HepG2 (cell line): Measurements from ENCODE around the gene KIFC1. TPM values are rescaled to one million over a fixed set of nuclear protein-coding genes. Genes with fewer than 3 reads are reported as not detected.

Source experiments
- AKAP8 ChIP-seq: sonication (generic); formaldehyde crosslinking; IDR thresholded peaks from 2 replicates; pipeline ENCODE4 v1.5.1; 2020; ENCODE audit warnings: mild to moderate bottlenecking, missing genetic modification reagents
- ELF3 ChIP-seq: IDR thresholded peaks from 2 replicates; pipeline ENCODE4 v1.6.1; 2016; ENCODE audit warnings: missing genetic modification reagents, missing compliant biosample characterization
- ETV6 ChIP-seq: sonication (generic); formaldehyde crosslinking; conservative IDR thresholded peaks from 2 replicates; pipeline ENCODE4 v1.4.0; 2020; ENCODE audit warnings: missing genetic modification reagents
- HHEX ChIP-seq: IDR thresholded peaks from 2 replicates; pipeline ENCODE4 v1.6.1; 2016; ENCODE audit warnings: control low read depth
- HIVEP1 ChIP-seq: sonication (generic); formaldehyde crosslinking; IDR thresholded peaks from 2 replicates; pipeline ENCODE4 v1.4.0; 2020; ENCODE audit warnings: mild to moderate bottlenecking, missing genetic modification reagents
- KAT7 ChIP-seq: IDR thresholded peaks from 2 replicates; pipeline ENCODE4 v1.6.1; 2018; ENCODE audit warnings: borderline replicate concordance, missing compliant biosample characterization
- KDM6A ChIP-seq: IDR thresholded peaks from 2 replicates; pipeline ENCODE4 v1.6.1; 2016; ENCODE audit warnings: low read depth
- MIXL1 ChIP-seq: IDR thresholded peaks from 2 replicates; pipeline ENCODE4 v1.6.1; 2016
- MTF2 ChIP-seq: sonication (generic); formaldehyde crosslinking; IDR thresholded peaks from 2 replicates; pipeline ENCODE4 v1.5.0; 2020; ENCODE audit warnings: missing genetic modification reagents, borderline replicate concordance
- NFIC ChIP-seq: IDR thresholded peaks from 2 replicates; pipeline ENCODE4 v1.6.1; 2012; ENCODE audit warnings: mild to moderate bottlenecking, low read length, inconsistent platforms
- NFYB ChIP-seq: sonication (generic); formaldehyde crosslinking; IDR thresholded peaks from 2 replicates; pipeline ENCODE4 v1.4.0; 2020; ENCODE audit warnings: missing genetic modification reagents
- PAX8 ChIP-seq: sonication (generic); formaldehyde crosslinking; IDR thresholded peaks from 2 replicates; pipeline ENCODE4 v1.8.0; 2022; ENCODE audit warnings: mild to moderate bottlenecking, missing genetic modification reagents, borderline replicate concordance
- PITX1 ChIP-seq: sonication (generic); formaldehyde crosslinking; IDR thresholded peaks from 2 replicates; pipeline ENCODE4 v1.5.1; 2020; ENCODE audit warnings: mild to moderate bottlenecking, missing genetic modification reagents
- SALL1 ChIP-seq: sonication (generic); formaldehyde crosslinking; IDR thresholded peaks from 2 replicates; pipeline ENCODE4 v1.8.0; 2022; ENCODE audit warnings: mild to moderate bottlenecking, missing genetic modification reagents
- SETDB1 ChIP-seq: sonication (generic); formaldehyde crosslinking; IDR thresholded peaks from 2 replicates; pipeline ENCODE4 v1.5.1; 2020; ENCODE audit warnings: missing genetic modification reagents, mild to moderate bottlenecking, borderline replicate concordance
- SNRNP70 ChIP-seq: fragments of 200-400 bp; formaldehyde crosslinking; IDR thresholded peaks from 2 replicates; pipeline ENCODE4 v1.6.1; 2017; ENCODE audit warnings: mild to moderate bottlenecking, low read depth, low read length, moderate library complexity
- U2AF1 ChIP-seq: fragments of 200-400 bp; formaldehyde crosslinking; optimal IDR thresholded peaks from 2 replicates; pipeline ENCODE3; 2017; ENCODE audit warnings: mild to moderate bottlenecking, low read depth, low read length
- ZBTB20 ChIP-seq: sonication (generic); formaldehyde crosslinking; IDR thresholded peaks from 2 replicates; pipeline ENCODE4 v1.8.1; 2023; ENCODE audit warnings: missing genetic modification reagents, low read depth, mild to moderate bottlenecking, borderline replicate concordance
- ZBTB8A ChIP-seq: sonication (generic); formaldehyde crosslinking; IDR thresholded peaks from 2 replicates; pipeline ENCODE4 v1.4.0; 2020; ENCODE audit warnings: mild to moderate bottlenecking, low read depth, missing genetic modification reagents, borderline replicate concordance
- ZFX ChIP-seq: sonication (generic); formaldehyde crosslinking; IDR thresholded peaks from 2 replicates; pipeline ENCODE4 v1.4.0; 2020; ENCODE audit warnings: mild to moderate bottlenecking, low read depth, missing genetic modification reagents, moderate library complexity
- ZKSCAN5 ChIP-seq: sonication (generic); formaldehyde crosslinking; IDR thresholded peaks from 2 replicates; pipeline ENCODE4 v1.5.1; 2020; ENCODE audit warnings: mild to moderate bottlenecking, missing genetic modification reagents
- ZNF121 ChIP-seq: sonication (generic); formaldehyde crosslinking; IDR thresholded peaks from 2 replicates; pipeline ENCODE4 v1.5.0; 2020; ENCODE audit warnings: mild to moderate bottlenecking, missing genetic modification reagents
- ZNF17 ChIP-seq: sonication (generic); formaldehyde crosslinking; IDR thresholded peaks from 2 replicates; pipeline ENCODE4 v1.5.0; 2020; ENCODE audit warnings: mild to moderate bottlenecking, missing genetic modification reagents
- ZNF451 ChIP-seq: sonication (generic); formaldehyde crosslinking; IDR thresholded peaks from 2 replicates; pipeline ENCODE4 v1.5.0; 2020; ENCODE audit warnings: mild to moderate bottlenecking, missing genetic modification reagents
- ZNF501 ChIP-seq: sonication (generic); formaldehyde crosslinking; IDR thresholded peaks from 2 replicates; pipeline ENCODE4 v1.5.1; 2020; ENCODE audit warnings: mild to moderate bottlenecking, moderate library complexity, missing genetic modification reagents
- ZNF557 ChIP-seq: sonication (generic); formaldehyde crosslinking; IDR thresholded peaks from 2 replicates; pipeline ENCODE4 v1.4.0; 2020; ENCODE audit warnings: missing genetic modification reagents
- ZNF747 ChIP-seq: sonication (generic); formaldehyde crosslinking; IDR thresholded peaks from 2 replicates; pipeline ENCODE4 v1.8.1; 2023; ENCODE audit warnings: missing genetic modification reagents, mild to moderate bottlenecking, borderline replicate concordance
- ZNF850 ChIP-seq: sonication (generic); formaldehyde crosslinking; conservative IDR thresholded peaks from 2 replicates; pipeline ENCODE4 v1.9.0; 2021; ENCODE audit warnings: mild to moderate bottlenecking, missing genetic modification reagents
- polyA plus RNA-seq, 8 experiments: library from polyadenylated mRNA; depleted of rRNA in 3 of 8; stranded (reverse) in 7 of 8; unstranded in 1 of 8; fragments of >200 nt; fragmentation: Illumina TruSeq in 4 of 8; extraction: Trizol in 4 of 8; gene quantifications; 2 replicates each; pipeline versions ENCODE4 v1.2.1 to v1.2.3, GENCODE V29; 2011 to 2016; ENCODE audit warnings: low read depth in 4 of 8, missing spikeins in 1 of 8, mixed read lengths in 1 of 8; ENCODE audit not compliant: insufficient read depth in 1 of 8
- total RNA-seq, 5 experiments: library from RNA; depleted of rRNA; stranded (reverse); fragments of >200 nt; fragmentation: Illumina TruSeq; extraction: Trizol; gene quantifications; 2 replicates each; pipeline ENCODE4 v1.2.3, GENCODE V29; 2016; ENCODE audit warnings: low read depth in 1 of 5
- TF ChIP-seq, protein P1 (sequence below): sonication (generic); formaldehyde crosslinking; IDR thresholded peaks from 2 replicates; pipeline ENCODE4 v1.9.0; 2021; ENCODE audit warnings: missing genetic modification reagents, borderline replicate concordance
- TF ChIP-seq, protein P2 (sequence below): sonication (generic); formaldehyde crosslinking; IDR thresholded peaks from 2 replicates; pipeline ENCODE4 v1.5.0; 2020; ENCODE audit warnings: missing genetic modification reagents

KIFC1 gene
- total and polyA plus RNA-seq, 2 of the 13 experiments (the other 11 are each of a cell fraction or from before 2014, with no cell fraction given), result 25.0 to 45.5 TPM

DNA sequence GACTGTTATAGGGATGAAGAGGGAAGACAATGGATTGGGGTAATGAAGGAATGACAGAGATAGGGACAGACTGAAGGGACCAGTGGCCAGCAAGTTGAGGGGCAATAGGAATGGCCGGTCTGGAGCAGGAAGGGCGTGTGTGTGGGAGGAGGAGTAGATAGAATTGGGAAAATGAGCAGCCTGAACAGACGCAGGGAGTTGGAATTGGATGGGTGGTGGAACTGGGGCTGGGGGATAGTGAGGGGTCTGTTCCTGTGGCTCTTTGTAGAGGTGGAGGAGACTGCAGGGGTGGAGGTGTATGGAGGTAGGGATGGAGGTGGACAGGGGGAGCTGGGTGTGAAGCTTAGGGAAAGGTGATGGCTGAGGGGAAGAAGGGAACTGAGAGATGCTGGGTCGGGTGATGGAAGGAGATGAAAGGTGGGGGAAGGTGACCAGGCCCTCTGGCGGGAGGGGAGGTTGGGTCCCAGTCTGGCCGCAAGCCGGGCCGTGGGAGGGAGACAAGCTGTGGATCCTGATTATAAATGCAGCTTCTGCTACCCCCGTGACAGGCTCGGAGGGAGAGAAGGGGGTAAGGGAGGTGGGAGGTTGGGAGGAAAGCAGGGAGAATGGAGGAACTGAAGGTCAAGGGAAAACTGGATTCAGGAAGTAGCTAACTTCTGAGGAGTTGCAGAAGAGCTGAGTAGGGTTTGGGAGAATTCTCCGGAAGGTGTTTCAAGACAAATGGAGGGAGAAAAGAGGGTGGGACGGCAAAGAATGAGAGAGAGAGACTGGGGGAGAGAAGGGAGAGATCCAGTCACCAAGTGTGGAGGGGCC lies 33.4 kb downstream of the KIFC1 start (continued):
- TF ChIP-seq KDM6A (CRISPR knock-in tag), result no peak
- TF ChIP-seq ZBTB20 (CRISPR knock-in tag), result 0 out of 2 replicates have a peak, but pooled peaks have one; percentile 39
- no peak for TF ChIP-seq ZNF451 (CRISPR knock-in tag)
- no peak for TF ChIP-seq ZNF17 (CRISPR knock-in tag)
- TF ChIP-seq SALL1 (CRISPR knock-in tag), result 0 out of 2 replicates have a peak, but pooled peaks have one; percentile 3
- 0 out of 2 replicates have a peak, but pooled peaks have one; percentile 77 for TF ChIP-seq MTF2 (CRISPR knock-in tag)
- TF ChIP-seq HHEX (CRISPR knock-in tag), result no peak
- 0 out of 2 replicates have a peak, but pooled peaks have one; percentile 47 for TF ChIP-seq PAX8 (CRISPR knock-in tag)
- no peak for TF ChIP-seq NFIC
- TF ChIP-seq ZBTB8A (CRISPR knock-in tag), result no peak
- TF ChIP-seq, protein P1, sequence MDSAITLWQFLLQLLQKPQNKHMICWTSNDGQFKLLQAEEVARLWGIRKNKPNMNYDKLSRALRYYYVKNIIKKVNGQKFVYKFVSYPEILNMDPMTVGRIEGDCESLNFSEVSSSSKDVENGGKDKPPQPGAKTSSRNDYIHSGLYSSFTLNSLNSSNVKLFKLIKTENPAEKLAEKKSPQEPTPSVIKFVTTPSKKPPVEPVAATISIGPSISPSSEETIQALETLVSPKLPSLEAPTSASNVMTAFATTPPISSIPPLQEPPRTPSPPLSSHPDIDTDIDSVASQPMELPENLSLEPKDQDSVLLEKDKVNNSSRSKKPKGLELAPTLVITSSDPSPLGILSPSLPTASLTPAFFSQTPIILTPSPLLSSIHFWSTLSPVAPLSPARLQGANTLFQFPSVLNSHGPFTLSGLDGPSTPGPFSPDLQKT, result no peak
- TF ChIP-seq ZNF557 (CRISPR knock-in tag), result no peak
- TF ChIP-seq ZNF747 (CRISPR knock-in tag), result no peak
- TF ChIP-seq PITX1 (CRISPR knock-in tag), result peak; percentile 27; the same call in 1 of the 2 replicates
- TF ChIP-seq ZFX, result no peak
- no peak for TF ChIP-seq ZNF850
- TF ChIP-seq ETV6 (CRISPR knock-in tag), result no peak
- TF ChIP-seq, protein P2, sequence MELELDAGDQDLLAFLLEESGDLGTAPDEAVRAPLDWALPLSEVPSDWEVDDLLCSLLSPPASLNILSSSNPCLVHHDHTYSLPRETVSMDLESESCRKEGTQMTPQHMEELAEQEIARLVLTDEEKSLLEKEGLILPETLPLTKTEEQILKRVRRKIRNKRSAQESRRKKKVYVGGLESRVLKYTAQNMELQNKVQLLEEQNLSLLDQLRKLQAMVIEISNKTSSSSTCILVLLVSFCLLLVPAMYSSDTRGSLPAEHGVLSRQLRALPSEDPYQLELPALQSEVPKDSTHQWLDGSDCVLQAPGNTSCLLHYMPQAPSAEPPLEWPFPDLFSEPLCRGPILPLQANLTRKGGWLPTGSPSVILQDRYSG (CRISPR knock-in tag), result no peak
- no peak for TF ChIP-seq NFYB (CRISPR knock-in tag)
- TF ChIP-seq SETDB1, result no peak
- TF ChIP-seq AKAP8 (CRISPR knock-in tag), result no peak
- TF ChIP-seq MIXL1, result no peak
- TF ChIP-seq ZNF121, result no peak
- TF ChIP-seq SNRNP70, result no peak
- no peak for TF ChIP-seq ELF3
- TF ChIP-seq KAT7, result no peak
- 0 out of 2 replicates have a peak, but pooled peaks have one; percentile 17 for TF ChIP-seq HIVEP1
- no peak for TF ChIP-seq ZKSCAN5 (CRISPR knock-in tag)
- no peak for TF ChIP-seq U2AF1
- TF ChIP-seq ZNF501, result 0 out of 2 replicates have a peak, but pooled peaks have one; percentile 30
